HG03025 (cell line): ENCODE measurements around the gene SLC35G4.
"Not testable (repeated sequence)": the region's sequence is repeated elsewhere in the genome, so short reads cannot be mapped to it uniquely, and the experiment has no call there.

Source experiments
- ATAC-seq: cut with Tn5 transposase; IDR thresholded peaks from one replicate; pipeline ENCODE4 v1.9.1; 2021; ENCODE audit warnings: mild to moderate bottlenecking, moderate library complexity; ENCODE audit not compliant: unreplicated experiment, low FRiP score

Gene SLC35G4

GRCh38 chr18:11609488-11609887 lies at the start of gene SLC35G4:
Gene SLC35G4 (plus strand): TSS chr18:11609596. CDS start chr18:11609596, 0 bp downstream.
- ATAC-seq = not testable (repeated sequence)

- ATAC-seq = no peak
Observed at GRCh38 chr18:11561293-11561692, 48.1 kb upstream of the SLC35G4 start.

- no peak for ATAC-seq
Observed at GRCh38 chr18:11565716-11566115, 43.7 kb upstream of the SLC35G4 start.

- ATAC-seq = no peak
Observed at GRCh38 chr18:11566236-11566965, 43.0 kb upstream of the SLC35G4 start.

- ATAC-seq = no peak
Observed at GRCh38 chr18:11567396-11567795, 42.0 kb upstream of the SLC35G4 start.

GRCh38 chr18:11570073-11570588 lies 39.3 kb upstream of the SLC35G4 start:
- no peak for ATAC-seq

GRCh38 chr18:11570769-11571412 lies 38.5 kb upstream of the SLC35G4 start:
- no peak for ATAC-seq

- no peak for ATAC-seq
Observed at GRCh38 chr18:11572201-11572600, 37.2 kb upstream of the SLC35G4 start.

GRCh38 chr18:11574545-11574944 lies 34.9 kb upstream of the SLC35G4 start:
- ATAC-seq = no peak

GRCh38 chr18:11577271-11578112 lies 31.9 kb upstream of the SLC35G4 start:
- ATAC-seq = no peak

GRCh38 chr18:11578799-11579198 lies 30.6 kb upstream of the SLC35G4 start:
- no peak for ATAC-seq

- ATAC-seq = no peak
Observed at GRCh38 chr18:11579916-11580315, 29.5 kb upstream of the SLC35G4 start.

GRCh38 chr18:11581286-11581685 lies 28.1 kb upstream of the SLC35G4 start:
- no peak for ATAC-seq

- ATAC-seq = no peak
Observed at GRCh38 chr18:11585596-11585995, 23.8 kb upstream of the SLC35G4 start.

- ATAC-seq = no peak
Observed at GRCh38 chr18:11586896-11587295, 22.5 kb upstream of the SLC35G4 start.

GRCh38 chr18:11587432-11587831 lies 22.0 kb upstream of the SLC35G4 start:
- no peak for ATAC-seq

GRCh38 chr18:11587846-11588245 lies 21.6 kb upstream of the SLC35G4 start:
- ATAC-seq = no peak

- no peak for ATAC-seq
Observed at GRCh38 chr18:11591957-11592356, 17.4 kb upstream of the SLC35G4 start.

GRCh38 chr18:11600321-11600720 lies 9.1 kb upstream of the SLC35G4 start:
- no peak for ATAC-seq

- no peak for ATAC-seq
Observed at GRCh38 chr18:11607906-11608305, 1.5 kb upstream of the SLC35G4 start.

- not testable (repeated sequence) for ATAC-seq
Observed at GRCh38 chr18:11608618-11609017, 778 bp upstream of the SLC35G4 start.
